HL-60 (cell line): ENCODE measurements around the gene SELENOH.

Experiments
- GABPA ChIP-seq: IDR thresholded peaks from 2 replicates; pipeline ENCODE4 v1.6.1; 2012; ENCODE audit warnings: low read depth
- POLR2AphosphoS5 ChIP-seq: IDR thresholded peaks from 2 replicates; pipeline ENCODE4 v1.6.1; 2012; ENCODE audit warnings: low read depth
- SPI1 ChIP-seq: IDR thresholded peaks from 2 replicates; pipeline ENCODE4 v1.6.1; 2012; ENCODE audit warnings: low read depth, mild to moderate bottlenecking, borderline replicate concordance
- TF ChIP-seq, protein P1 (sequence below): IDR thresholded peaks from one replicate; pipeline ENCODE4 v1.5.1; 2011; ENCODE audit warnings: low read length, control low read depth, inconsistent platforms; ENCODE audit not compliant: insufficient read depth
- TF ChIP-seq, protein P2 (sequence below): IDR thresholded peaks from 2 replicates; pipeline ENCODE4 v1.6.1; 2012; ENCODE audit warnings: low read depth; ENCODE audit not compliant: insufficient replicate concordance

DNA sequence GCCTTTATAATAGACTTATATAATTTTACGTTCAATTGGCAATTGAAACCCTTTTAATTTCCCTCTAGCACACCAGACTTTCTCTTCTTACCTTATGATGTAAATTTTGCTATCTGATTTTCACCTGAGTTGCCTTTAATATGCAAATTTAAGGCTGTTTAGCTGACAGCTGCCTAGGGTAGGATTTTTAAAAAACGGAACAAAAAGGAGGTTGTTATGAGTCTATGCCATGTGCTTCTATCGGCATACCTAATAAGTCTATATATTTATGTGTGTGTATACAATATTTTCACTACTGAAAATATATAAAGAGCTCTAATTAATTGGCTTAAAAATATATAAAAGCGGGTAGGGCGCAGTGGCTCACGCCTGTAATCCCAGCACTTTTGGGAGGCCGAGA lies 11.8 kb upstream of the SELENOH start:
- TF ChIP-seq, protein P1, sequence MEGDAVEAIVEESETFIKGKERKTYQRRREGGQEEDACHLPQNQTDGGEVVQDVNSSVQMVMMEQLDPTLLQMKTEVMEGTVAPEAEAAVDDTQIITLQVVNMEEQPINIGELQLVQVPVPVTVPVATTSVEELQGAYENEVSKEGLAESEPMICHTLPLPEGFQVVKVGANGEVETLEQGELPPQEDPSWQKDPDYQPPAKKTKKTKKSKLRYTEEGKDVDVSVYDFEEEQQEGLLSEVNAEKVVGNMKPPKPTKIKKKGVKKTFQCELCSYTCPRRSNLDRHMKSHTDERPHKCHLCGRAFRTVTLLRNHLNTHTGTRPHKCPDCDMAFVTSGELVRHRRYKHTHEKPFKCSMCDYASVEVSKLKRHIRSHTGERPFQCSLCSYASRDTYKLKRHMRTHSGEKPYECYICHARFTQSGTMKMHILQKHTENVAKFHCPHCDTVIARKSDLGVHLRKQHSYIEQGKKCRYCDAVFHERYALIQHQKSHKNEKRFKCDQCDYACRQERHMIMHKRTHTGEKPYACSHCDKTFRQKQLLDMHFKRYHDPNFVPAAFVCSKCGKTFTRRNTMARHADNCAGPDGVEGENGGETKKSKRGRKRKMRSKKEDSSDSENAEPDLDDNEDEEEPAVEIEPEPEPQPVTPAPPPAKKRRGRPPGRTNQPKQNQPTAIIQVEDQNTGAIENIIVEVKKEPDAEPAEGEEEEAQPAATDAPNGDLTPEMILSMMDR: no peak
- TF ChIP-seq POLR2AphosphoS5 (no peak), SPI1 (no peak), GABPA (no peak)
- TF ChIP-seq, protein P2, sequence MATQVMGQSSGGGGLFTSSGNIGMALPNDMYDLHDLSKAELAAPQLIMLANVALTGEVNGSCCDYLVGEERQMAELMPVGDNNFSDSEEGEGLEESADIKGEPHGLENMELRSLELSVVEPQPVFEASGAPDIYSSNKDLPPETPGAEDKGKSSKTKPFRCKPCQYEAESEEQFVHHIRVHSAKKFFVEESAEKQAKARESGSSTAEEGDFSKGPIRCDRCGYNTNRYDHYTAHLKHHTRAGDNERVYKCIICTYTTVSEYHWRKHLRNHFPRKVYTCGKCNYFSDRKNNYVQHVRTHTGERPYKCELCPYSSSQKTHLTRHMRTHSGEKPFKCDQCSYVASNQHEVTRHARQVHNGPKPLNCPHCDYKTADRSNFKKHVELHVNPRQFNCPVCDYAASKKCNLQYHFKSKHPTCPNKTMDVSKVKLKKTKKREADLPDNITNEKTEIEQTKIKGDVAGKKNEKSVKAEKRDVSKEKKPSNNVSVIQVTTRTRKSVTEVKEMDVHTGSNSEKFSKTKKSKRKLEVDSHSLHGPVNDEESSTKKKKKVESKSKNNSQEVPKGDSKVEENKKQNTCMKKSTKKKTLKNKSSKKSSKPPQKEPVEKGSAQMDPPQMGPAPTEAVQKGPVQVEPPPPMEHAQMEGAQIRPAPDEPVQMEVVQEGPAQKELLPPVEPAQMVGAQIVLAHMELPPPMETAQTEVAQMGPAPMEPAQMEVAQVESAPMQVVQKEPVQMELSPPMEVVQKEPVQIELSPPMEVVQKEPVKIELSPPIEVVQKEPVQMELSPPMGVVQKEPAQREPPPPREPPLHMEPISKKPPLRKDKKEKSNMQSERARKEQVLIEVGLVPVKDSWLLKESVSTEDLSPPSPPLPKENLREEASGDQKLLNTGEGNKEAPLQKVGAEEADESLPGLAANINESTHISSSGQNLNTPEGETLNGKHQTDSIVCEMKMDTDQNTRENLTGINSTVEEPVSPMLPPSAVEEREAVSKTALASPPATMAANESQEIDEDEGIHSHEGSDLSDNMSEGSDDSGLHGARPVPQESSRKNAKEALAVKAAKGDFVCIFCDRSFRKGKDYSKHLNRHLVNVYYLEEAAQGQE: no peak
